Lung (tissue), 12 donors: ENCODE data around the gene OR52B2. TPM values are rescaled to one million over a fixed set of nuclear protein-coding genes. Genes with fewer than 3 reads are reported as not detected.

Source experiments
- ATAC-seq: fragments of 200-7000 bp; cut with Tn5 transposase; one replicate; pipeline ENCODE4 v1.9.1; 2020; ENCODE audit warnings: moderate number of reproducible peaks; ENCODE audit not compliant: insufficient read depth, low FRiP score
- DNase-seq, 3 donors: peaks; one replicate each; pipeline ENCODE4 v3.0.0-alpha.2; 2013 to 2017
- H3K27ac ChIP-seq, 2 donors: one replicate each; pipeline ENCODE4 v1.5.1; 2013; ENCODE audit warnings: mild to moderate bottlenecking in 2 of 2, moderate library complexity in 2 of 2, control low read depth in 1 of 2, inconsistent platforms in 1 of 2, low read depth in 1 of 2, low read length in 1 of 2
- H3K27me3 ChIP-seq, 3 donors: one replicate each; pipeline ENCODE4 v1.5.1; 2013; ENCODE audit warnings: low read length in 2 of 3; ENCODE audit not compliant: control insufficient read depth in 3 of 3, insufficient read depth in 3 of 3
- H3K36me3 ChIP-seq, 4 donors: one replicate each; pipeline ENCODE4 v1.5.1; 2013; ENCODE audit warnings: low read length in 4 of 4, mild to moderate bottlenecking in 1 of 4, moderate library complexity in 1 of 4; ENCODE audit not compliant: control insufficient read depth in 4 of 4, insufficient read depth in 4 of 4
- H3K4me1 ChIP-seq, 5 donors: one replicate each; pipeline ENCODE4 v1.5.1; 2013; ENCODE audit warnings: low read length in 5 of 5, mild to moderate bottlenecking in 2 of 5, moderate library complexity in 1 of 5; ENCODE audit not compliant: control insufficient read depth in 5 of 5, insufficient read depth in 5 of 5
- H3K4me3 ChIP-seq: one replicate; pipeline ENCODE4 v1.5.1; 2013; ENCODE audit warnings: mild to moderate bottlenecking, control low read depth, moderate library complexity
- H3K9ac ChIP-seq, 2 donors: one replicate each; pipeline ENCODE4 v1.5.1; 2013; ENCODE audit warnings: low read length in 2 of 2, control low read depth in 1 of 2; ENCODE audit not compliant: insufficient read depth in 1 of 2
- H3K9me3 ChIP-seq, 4 donors: one replicate each; pipeline ENCODE4 v1.5.1; 2013; ENCODE audit warnings: low read length in 3 of 4, mild to moderate bottlenecking in 1 of 4, moderate library complexity in 1 of 4; ENCODE audit not compliant: control insufficient read depth in 4 of 4, insufficient read depth in 3 of 4
- WGBS, 2 donors: extraction: QIAGEN DNeasy Blood & Tissue Kit; methylation state at CpG; one replicate each; pipeline ENCODE4 v1.1.7; 2013; 5-methylcytosine and 5-hydroxymethylcytosine counted together
- polyA plus RNA-seq, 2 donors: library from polyadenylated mRNA; stranded (reverse); fragments of 200-250 nt; gene quantifications; one replicate each; pipeline ENCODE4 v1.2.1, GENCODE V29; 2013
- total RNA-seq, 2 donors: library from RNA; depleted of rRNA in 1 of 2; stranded (reverse); fragments of >200 nt in 1 of 2; gene quantifications; one replicate each; pipeline ENCODE4 v1.2.1, GENCODE V29; 2014 to 2021
- TF ChIP-seq, protein P1 (sequence below): IDR thresholded peaks from 2 replicates; pipeline ENCODE4 v1.5.1; 2012; ENCODE audit warnings: mild to moderate bottlenecking; ENCODE audit errors: control extremely low read depth, extremely low read depth
- donor health status: control.
- donor health status: control.
- donor health status: Bipolar disorder and iron deficiency.
- donor health status: healthy.
- donor health status: DM: yes; HTN: yes; CAD: no.

OR52B2 gene
- total and polyA plus RNA-seq, 4 donors = not detected

DNA sequence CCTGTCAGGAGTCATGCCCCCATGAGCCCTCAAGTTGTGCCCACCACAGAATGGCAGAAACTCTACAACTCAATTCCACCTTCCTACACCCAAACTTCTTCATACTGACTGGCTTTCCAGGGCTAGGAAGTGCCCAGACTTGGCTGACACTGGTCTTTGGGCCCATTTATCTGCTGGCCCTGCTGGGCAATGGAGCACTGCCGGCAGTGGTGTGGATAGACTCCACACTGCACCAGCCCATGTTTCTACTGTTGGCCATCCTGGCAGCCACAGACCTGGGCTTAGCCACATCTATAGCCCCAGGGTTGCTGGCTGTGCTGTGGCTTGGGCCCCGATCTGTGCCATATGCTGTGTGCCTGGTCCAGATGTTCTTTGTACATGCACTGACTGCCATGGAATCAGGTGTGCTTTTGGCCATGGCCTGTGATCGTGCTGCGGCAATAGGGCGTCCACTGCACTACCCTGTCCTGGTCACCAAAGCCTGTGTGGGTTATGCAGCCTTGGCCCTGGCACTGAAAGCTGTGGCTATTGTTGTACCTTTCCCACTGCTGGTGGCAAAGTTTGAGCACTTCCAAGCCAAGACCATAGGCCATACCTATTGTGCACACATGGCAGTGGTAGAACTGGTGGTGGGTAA is 29.2 kb upstream of the OR52B2 start, which contains the start of gene OR52W1:
Gene OR52W1, plus strand, starts transcription at position 51 of the 637 bp plus-strand sequence. Its CDS starts 0 bp downstream, at position 51.
- Histone ChIP-seq H3K4me1 (no peaks in the 10 kb centered on the region), H3K27ac (no peak within 1 kb of the TSS), H3K9me3 (no peaks in the 10 kb centered on the region), H3K36me3 (no peaks in the 10 kb centered on the region), H3K4me3 (no peak within 1 kb of the TSS), H3K27me3 (no peaks in the 10 kb centered on the region), H3K9ac (no peak within 1 kb of the TSS)
- DNase-seq (no peak), ATAC-seq (no peak)
- TF ChIP-seq, protein P1, sequence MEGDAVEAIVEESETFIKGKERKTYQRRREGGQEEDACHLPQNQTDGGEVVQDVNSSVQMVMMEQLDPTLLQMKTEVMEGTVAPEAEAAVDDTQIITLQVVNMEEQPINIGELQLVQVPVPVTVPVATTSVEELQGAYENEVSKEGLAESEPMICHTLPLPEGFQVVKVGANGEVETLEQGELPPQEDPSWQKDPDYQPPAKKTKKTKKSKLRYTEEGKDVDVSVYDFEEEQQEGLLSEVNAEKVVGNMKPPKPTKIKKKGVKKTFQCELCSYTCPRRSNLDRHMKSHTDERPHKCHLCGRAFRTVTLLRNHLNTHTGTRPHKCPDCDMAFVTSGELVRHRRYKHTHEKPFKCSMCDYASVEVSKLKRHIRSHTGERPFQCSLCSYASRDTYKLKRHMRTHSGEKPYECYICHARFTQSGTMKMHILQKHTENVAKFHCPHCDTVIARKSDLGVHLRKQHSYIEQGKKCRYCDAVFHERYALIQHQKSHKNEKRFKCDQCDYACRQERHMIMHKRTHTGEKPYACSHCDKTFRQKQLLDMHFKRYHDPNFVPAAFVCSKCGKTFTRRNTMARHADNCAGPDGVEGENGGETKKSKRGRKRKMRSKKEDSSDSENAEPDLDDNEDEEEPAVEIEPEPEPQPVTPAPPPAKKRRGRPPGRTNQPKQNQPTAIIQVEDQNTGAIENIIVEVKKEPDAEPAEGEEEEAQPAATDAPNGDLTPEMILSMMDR = no peak
- 97 to 100% methylated on average over 5 of the region's 5 CpGs for WGBS, 2 donors

DNA sequence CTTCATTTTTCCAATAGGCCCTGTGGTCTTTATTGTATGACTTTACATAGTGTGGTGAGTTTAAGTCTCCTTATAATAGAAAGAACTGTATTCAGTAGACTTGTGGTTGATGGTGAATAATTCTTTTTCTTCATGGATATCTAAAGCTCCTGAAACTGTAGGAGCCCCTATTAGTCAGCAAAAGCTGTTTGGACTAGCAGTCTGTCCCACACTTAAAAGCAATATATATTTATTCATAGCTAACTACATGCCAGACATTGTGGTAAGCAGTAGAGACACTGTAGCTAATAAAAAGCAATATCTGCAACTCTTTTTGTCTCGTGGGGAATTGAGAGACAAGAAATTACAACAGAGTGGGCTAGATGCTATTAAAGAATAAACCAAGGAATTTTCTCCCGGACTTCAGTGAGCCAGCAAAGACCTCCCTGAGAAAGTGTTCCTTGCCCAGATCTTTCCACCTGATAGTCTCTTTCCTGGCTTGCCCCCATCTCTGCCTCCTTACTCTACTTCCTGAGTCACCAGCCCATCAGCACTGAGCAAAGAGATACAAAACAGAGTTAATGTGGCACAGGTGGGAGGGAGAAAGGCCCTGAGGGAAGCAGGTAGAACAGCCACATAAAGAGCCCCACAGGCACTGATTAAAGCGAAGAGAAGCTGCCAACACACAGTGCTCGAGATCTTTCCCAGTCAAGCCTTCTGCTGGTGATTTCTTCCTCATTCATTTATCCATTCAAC is 27.5 kb upstream of the OR52B2 start:
- WGBS, 2 donors = 89 to 92% methylated on average over 4 of the region's 4 CpGs
- Histone ChIP-seq H3K27me3 (no peaks in the 10 kb centered on the region), H3K27ac (no peak overlapping the region), H3K36me3 (no peaks in the 10 kb centered on the region), H3K9ac (no peak overlapping the region), H3K9me3 (no peaks in the 10 kb centered on the region), H3K4me3 (no peak overlapping the region), H3K4me1 (no peaks in the 10 kb centered on the region)
- TF ChIP-seq, protein P1 = no peak
- ATAC-seq (no peak), DNase-seq (no peak)

DNA sequence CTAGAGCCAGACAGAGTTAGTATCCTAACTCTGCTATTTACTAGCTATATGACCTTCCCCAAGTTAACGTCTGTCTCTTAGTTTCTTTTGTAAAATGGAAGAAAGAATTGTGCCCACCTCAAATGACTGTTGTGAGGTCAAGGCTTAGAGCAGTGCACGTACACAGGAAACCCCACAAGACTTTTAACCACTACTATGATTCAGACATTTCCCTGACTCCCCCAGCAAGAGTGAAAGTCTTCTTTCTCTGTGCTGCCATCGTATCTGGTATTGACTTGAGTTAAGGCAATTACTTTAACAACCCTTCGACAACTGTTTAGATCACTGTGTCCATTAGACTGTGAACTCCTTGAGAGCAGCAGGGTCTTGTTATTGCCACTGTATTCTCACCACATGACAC is 26.3 kb upstream of the OR52B2 start:
- Histone ChIP-seq H3K4me1 (no peaks in the 10 kb centered on the region), H3K9me3 (no peaks in the 10 kb centered on the region), H3K4me3 (no peak overlapping the region), H3K9ac (no peak overlapping the region), H3K27me3 (no peaks in the 10 kb centered on the region), H3K36me3 (no peaks in the 10 kb centered on the region), H3K27ac (no peak overlapping the region)
- DNase-seq (no peak), ATAC-seq (no peak)
- TF ChIP-seq, protein P1 = no peak
- 52 to 53% methylated on average over 4 of the region's 4 CpGs for WGBS, 2 donors
